Stimulated activated naive CD4-positive, alpha-beta T cell (primary cell): ENCODE data around the gene WWTR1.

ENCODE experiments used
- DNase-seq, 6 experiments: peaks; one replicate each; lab custom pipeline; 2025; lab: John Stamatoyannopoulos, UW

The WWTR1 gene

GRCh38 chr3:149495581-149496125, 162.2 kb downstream of the WWTR1 start:
- no peak for DNase-seq

GRCh38 chr3:149494759-149495580, 162.9 kb downstream of the WWTR1 start:
- DNase-seq: no peak

GRCh38 chr3:149494022-149494758, 163.6 kb downstream of the WWTR1 start:
- no peak for DNase-seq

GRCh38 chr3:149493315-149494021, 164.4 kb downstream of the WWTR1 start:
- DNase-seq: no peak

GRCh38 chr3:149490260-149490971, 167.4 kb downstream of the WWTR1 start:
- no peak for DNase-seq

GRCh38 chr3:149489060-149489690, 168.7 kb downstream of the WWTR1 start:
- DNase-seq: no peak

- DNase-seq: no peak
Measured at GRCh38 chr3:149487598-149488197, 170.1 kb downstream of the WWTR1 start.

GRCh38 chr3:149486726-149487125, 171.1 kb downstream of the WWTR1 start:
- no peak for DNase-seq

GRCh38 chr3:149481491-149481890, 176.3 kb downstream of the WWTR1 start:
- DNase-seq: no peak

- no peak for DNase-seq
Measured at GRCh38 chr3:149481056-149481455, 176.8 kb downstream of the WWTR1 start.

GRCh38 chr3:149480326-149481017, 177.4 kb downstream of the WWTR1 start:
- no peak for DNase-seq

- no peak for DNase-seq
Measured at GRCh38 chr3:149479621-149480325, 178.1 kb downstream of the WWTR1 start.

GRCh38 chr3:149476225-149476624, 181.6 kb downstream of the WWTR1 start:
- no peak for DNase-seq

GRCh38 chr3:149475451-149476060, 182.3 kb downstream of the WWTR1 start:
- no peak for DNase-seq

- no peak for DNase-seq
Measured at GRCh38 chr3:149474250-149474817, 183.5 kb downstream of the WWTR1 start, which contains the start of gene TM4SF4. Gene TM4SF4, plus strand, starts transcription at chr3:149474697. Its CDS starts 181 bp downstream, at chr3:149474878.

GRCh38 chr3:149473357-149474249, 184.2 kb downstream of the WWTR1 start:
- no peak for DNase-seq

GRCh38 chr3:149472030-149472797, 185.6 kb downstream of the WWTR1 start:
- no peak for DNase-seq
